ENCODE measurements around the gene SIRPA.

SIRPA gene

GRCh38 chr20:1860446-1860845 is 34.8 kb upstream of the SIRPA start:
- TF ChIP-seq GABPA (IDR thresholded peaks at IDR 0.05; ENCODE audit: low read depth) (no peak), POLR2AphosphoS5 (IDR thresholded peaks at IDR 0.05; ENCODE audit: low read depth) (no peak), SPI1 (IDR thresholded peaks at IDR 0.05; ENCODE audit: borderline replicate concordance, low read depth) (no peak), CTCF (IDR thresholded peaks at IDR 0.05; ENCODE audit: insufficient read depth, low read length) (no peak), REST (IDR thresholded peaks at IDR 0.05; ENCODE audit: insufficient replicate concordance, low read depth) (no peak)
- H3K4me3 ChIP-seq (replicated peaks; ENCODE audit: insufficient read depth, low read length) = no peak overlapping the region
- no peak overlapping the region for H3K27ac ChIP-seq (replicated peaks)
- no peak for DNase-seq (ENCODE audit: low read depth in 1 of 2, low spot score in 1 of 2)
- H3K27me3 ChIP-seq (ENCODE audit: insufficient read depth, poor library complexity, severe bottlenecking) = no peaks in the 10 kb centered on the region

- Histone ChIP-seq H3K27me3 (ENCODE audit: insufficient read depth, poor library complexity, severe bottlenecking) (no peaks in the 10 kb centered on the region), H3K27ac (replicated peaks) (no peak overlapping the region), H3K4me3 (replicated peaks; ENCODE audit: insufficient read depth, low read length) (no peak overlapping the region)
- no peak for TF ChIP-seq POLR2AphosphoS5 (IDR thresholded peaks at IDR 0.05; ENCODE audit: low read depth)
- no peak for TF ChIP-seq REST (IDR thresholded peaks at IDR 0.05; ENCODE audit: insufficient replicate concordance, low read depth)
- no peak for TF ChIP-seq SPI1 (IDR thresholded peaks at IDR 0.05; ENCODE audit: borderline replicate concordance, low read depth)
- TF ChIP-seq GABPA (IDR thresholded peaks at IDR 0.05; ENCODE audit: low read depth) = no peak
- no peak for TF ChIP-seq CTCF (IDR thresholded peaks at IDR 0.05; ENCODE audit: insufficient read depth, low read length)
- DNase-seq (ENCODE audit: low read depth in 1 of 2, low spot score in 1 of 2) = no peak
Observed at GRCh38 chr20:1861347-1861976, 33.7 kb upstream of the SIRPA start.

- H3K27ac ChIP-seq (replicated peaks) = no peak overlapping the region
- no peaks in the 10 kb centered on the region for H3K27me3 ChIP-seq (ENCODE audit: insufficient read depth, poor library complexity, severe bottlenecking)
- no peak for DNase-seq (ENCODE audit: low read depth in 1 of 2, low spot score in 1 of 2)
- TF ChIP-seq SPI1 (IDR thresholded peaks at IDR 0.05; ENCODE audit: borderline replicate concordance, low read depth) (no peak), POLR2AphosphoS5 (IDR thresholded peaks at IDR 0.05; ENCODE audit: low read depth) (no peak), GABPA (IDR thresholded peaks at IDR 0.05; ENCODE audit: low read depth) (no peak), REST (IDR thresholded peaks at IDR 0.05; ENCODE audit: insufficient replicate concordance, low read depth) (no peak), CTCF (IDR thresholded peaks at IDR 0.05; ENCODE audit: insufficient read depth, low read length) (no peak)
- H3K4me3 ChIP-seq (replicated peaks; ENCODE audit: insufficient read depth, low read length) = no peak overlapping the region
Observed at GRCh38 chr20:1861996-1862662, 33.1 kb upstream of the SIRPA start.

Data from HL-60 (cell line).